ENCODE measurements around the gene KIAA1671.

Gene KIAA1671

GRCh38 chr22:25002241-25002985, 49.9 kb downstream of the KIAA1671 start:
- Mint-ChIP-seq H3K4me1 (ENCODE audit: low read depth) (peaks cover 11% of the 10 kb centered on the region), H3K27me3 (ENCODE audit: low read depth) (peaks cover 15% of the 10 kb centered on the region), H3K4me3 (peak overlapping the region; percentile 60)

GRCh38 chr22:25006354-25006753, 53.8 kb downstream of the KIAA1671 start:
- peaks cover 10% of the 10 kb centered on the region for H3K4me1 Mint-ChIP-seq (ENCODE audit: low read depth)
- peaks cover 8% of the 10 kb centered on the region for H3K27me3 Mint-ChIP-seq (ENCODE audit: low read depth)
- H3K36me3 Mint-ChIP-seq (ENCODE audit: low read depth) = peaks cover 8% of the 10 kb centered on the region
- no peak overlapping the region for H3K4me3 Mint-ChIP-seq
- H3K27ac Mint-ChIP-seq = no peak overlapping the region
- H3K9me3 Mint-ChIP-seq = peaks cover 19% of the 10 kb centered on the region

More at GRCh38 chr22:25002241-25002985, 49.9 kb downstream of the KIAA1671 start:
- Mint-ChIP-seq H3K9me3 (peaks cover 22% of the 10 kb centered on the region), H3K27ac (peak overlapping the region; percentile 32), H3K36me3 (ENCODE audit: low read depth) (peaks cover 11% of the 10 kb centered on the region)

GRCh38 chr22:25007444-25008106, 55.1 kb downstream of the KIAA1671 start:
- peaks cover 8% of the 10 kb centered on the region for H3K27me3 Mint-ChIP-seq (ENCODE audit: low read depth)
- H3K9me3 Mint-ChIP-seq = peaks cover 11% of the 10 kb centered on the region
- peaks cover 6% of the 10 kb centered on the region for H3K4me1 Mint-ChIP-seq (ENCODE audit: low read depth)
- no peak overlapping the region for H3K4me3 Mint-ChIP-seq
- no peak overlapping the region for H3K27ac Mint-ChIP-seq
- peaks cover 6% of the 10 kb centered on the region for H3K36me3 Mint-ChIP-seq (ENCODE audit: low read depth)

DNA sequence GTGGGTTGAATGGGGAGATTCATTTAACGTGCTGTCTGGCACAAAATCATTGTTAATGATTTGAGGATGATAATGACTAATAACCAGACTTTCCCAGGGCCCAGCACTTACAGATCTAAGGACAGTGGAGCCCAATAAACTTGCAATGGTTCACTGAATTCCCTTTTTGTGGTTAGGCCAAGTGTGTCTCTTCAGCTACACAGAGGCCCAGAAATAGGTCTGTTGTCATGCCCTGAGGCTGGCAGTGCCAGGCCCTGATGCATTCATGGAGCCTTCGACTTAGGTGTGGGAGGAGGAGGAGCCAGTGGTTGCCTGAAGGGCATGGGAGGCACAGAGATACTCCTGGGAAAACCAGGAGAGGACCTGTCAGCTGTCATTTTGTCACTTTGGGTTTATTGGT, 56.1 kb downstream of the KIAA1671 start:
- Mint-ChIP-seq H3K36me3 (ENCODE audit: low read depth) (peaks cover 4% of the 10 kb centered on the region), H3K9me3 (peaks cover 5% of the 10 kb centered on the region), H3K27ac (no peak overlapping the region), H3K4me1 (ENCODE audit: low read depth) (peaks cover 6% of the 10 kb centered on the region), H3K27me3 (ENCODE audit: low read depth) (peaks cover 16% of the 10 kb centered on the region), H3K4me3 (no peak overlapping the region)

- Mint-ChIP-seq H3K36me3 (ENCODE audit: low read depth) (peaks cover 3% of the 10 kb centered on the region), H3K27me3 (ENCODE audit: low read depth) (peaks cover 33% of the 10 kb centered on the region), H3K27ac (no peak overlapping the region), H3K4me3 (no peak overlapping the region), H3K9me3 (no peaks in the 10 kb centered on the region), H3K4me1 (ENCODE audit: low read depth) (peaks cover 2% of the 10 kb centered on the region)
Measured at GRCh38 chr22:25012741-25013143, 60.2 kb downstream of the KIAA1671 start.

DNA sequence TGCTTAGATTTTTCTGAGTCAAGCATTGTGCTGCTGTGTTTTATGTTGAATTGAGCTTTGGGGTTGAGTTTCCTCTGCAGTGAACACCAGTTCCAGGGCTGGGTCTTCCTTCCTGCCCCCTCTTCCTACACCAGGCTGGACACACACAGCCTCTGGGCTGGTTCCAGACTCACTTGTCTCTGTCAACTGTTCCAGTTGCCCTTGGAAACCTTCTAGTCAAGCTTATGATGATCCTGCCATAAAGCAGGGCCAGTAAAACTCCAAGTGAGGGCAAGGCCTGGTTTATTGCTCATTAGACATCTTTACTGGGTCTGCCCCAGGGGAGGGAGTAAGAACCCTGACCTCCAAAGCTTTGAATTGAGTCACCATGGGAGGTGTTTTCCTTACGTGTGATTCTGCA, 61.1 kb downstream of the KIAA1671 start:
- peaks cover 1% of the 10 kb centered on the region for H3K4me1 Mint-ChIP-seq (ENCODE audit: low read depth)
- no peak overlapping the region for H3K4me3 Mint-ChIP-seq
- no peaks in the 10 kb centered on the region for H3K9me3 Mint-ChIP-seq
- H3K36me3 Mint-ChIP-seq (ENCODE audit: low read depth) = peaks cover 3% of the 10 kb centered on the region
- H3K27me3 Mint-ChIP-seq (ENCODE audit: low read depth) = peaks cover 41% of the 10 kb centered on the region
- H3K27ac Mint-ChIP-seq = no peak overlapping the region

DNA sequence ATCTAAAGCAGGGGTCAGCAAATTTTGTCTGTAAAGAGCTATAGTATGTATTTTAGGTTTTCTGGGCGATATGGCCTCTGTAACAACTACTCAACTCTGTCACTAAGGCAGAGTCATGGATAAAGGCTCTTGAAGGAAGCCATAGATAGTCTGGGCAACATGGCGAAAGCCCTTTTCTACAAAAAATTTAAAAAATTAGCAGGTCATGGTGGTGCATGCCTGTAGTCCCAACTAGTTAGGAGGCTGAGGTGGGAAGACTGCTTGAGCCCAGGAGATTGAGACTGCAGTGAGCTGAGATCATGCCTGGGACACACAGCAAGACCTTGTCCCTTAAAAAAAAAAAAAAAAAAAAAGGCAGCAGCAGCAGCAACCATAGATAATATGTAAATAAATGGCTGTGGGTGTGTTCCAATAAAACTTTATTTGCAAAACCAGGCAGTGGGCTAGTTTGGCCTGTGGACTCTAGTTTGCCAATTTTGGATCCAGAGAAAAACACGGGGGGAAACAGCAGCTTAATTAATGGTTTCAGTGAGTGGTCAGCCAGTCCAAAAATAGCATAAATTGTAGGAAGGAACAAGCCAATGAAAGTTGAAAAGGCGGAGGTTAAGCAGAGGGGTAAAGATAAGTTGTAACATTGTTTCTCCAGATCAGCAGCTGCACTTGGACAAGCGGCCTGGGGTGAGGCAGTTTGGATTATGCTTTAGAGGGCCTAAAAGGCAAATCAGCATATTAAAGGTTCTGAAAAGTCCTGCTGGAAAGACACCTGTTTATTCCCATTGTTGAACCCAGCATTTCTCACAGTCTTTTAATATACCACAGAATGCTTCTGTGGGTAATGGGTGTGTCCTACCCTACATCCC, 62.6 kb downstream of the KIAA1671 start:
- H3K27me3 Mint-ChIP-seq (ENCODE audit: low read depth) = peaks cover 49% of the 10 kb centered on the region
- no peaks in the 10 kb centered on the region for H3K9me3 Mint-ChIP-seq
- no peaks in the 10 kb centered on the region for H3K4me1 Mint-ChIP-seq (ENCODE audit: low read depth)
- no peak overlapping the region for H3K4me3 Mint-ChIP-seq
- H3K36me3 Mint-ChIP-seq (ENCODE audit: low read depth) = peaks cover 3% of the 10 kb centered on the region
- H3K27ac Mint-ChIP-seq = no peak overlapping the region

GRCh38 chr22:25016311-25016710, 63.8 kb downstream of the KIAA1671 start:
- H3K27ac Mint-ChIP-seq = no peak overlapping the region
- H3K9me3 Mint-ChIP-seq = no peaks in the 10 kb centered on the region
- peaks cover 5% of the 10 kb centered on the region for H3K36me3 Mint-ChIP-seq (ENCODE audit: low read depth)
- H3K27me3 Mint-ChIP-seq (ENCODE audit: low read depth) = peaks cover 59% of the 10 kb centered on the region
- H3K4me1 Mint-ChIP-seq (ENCODE audit: low read depth) = no peaks in the 10 kb centered on the region
- H3K4me3 Mint-ChIP-seq = no peak overlapping the region

DNA sequence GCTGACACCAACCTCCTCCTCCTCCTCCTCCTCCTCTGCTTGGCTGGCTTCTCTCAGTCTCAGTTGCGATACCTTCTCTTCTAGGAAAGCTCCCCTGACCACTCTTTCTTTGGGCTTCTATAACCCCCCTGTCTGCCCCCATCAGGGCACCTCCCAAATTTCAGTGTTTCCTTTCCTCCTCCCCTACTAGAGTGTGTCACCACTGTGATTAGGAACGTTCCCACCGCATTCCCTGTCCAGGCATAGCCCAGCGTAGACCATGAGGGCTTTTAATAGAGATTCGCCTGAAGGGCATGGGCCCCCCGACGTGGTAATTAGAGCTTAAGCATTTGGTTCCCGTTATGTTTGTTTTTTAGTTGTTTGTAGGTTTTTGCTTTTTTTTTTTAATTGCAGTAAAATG, 65.5 kb downstream of the KIAA1671 start:
- no peaks in the 10 kb centered on the region for H3K9me3 Mint-ChIP-seq
- H3K36me3 Mint-ChIP-seq (ENCODE audit: low read depth) = peaks cover 5% of the 10 kb centered on the region
- peaks cover 66% of the 10 kb centered on the region for H3K27me3 Mint-ChIP-seq (ENCODE audit: low read depth)

DNA sequence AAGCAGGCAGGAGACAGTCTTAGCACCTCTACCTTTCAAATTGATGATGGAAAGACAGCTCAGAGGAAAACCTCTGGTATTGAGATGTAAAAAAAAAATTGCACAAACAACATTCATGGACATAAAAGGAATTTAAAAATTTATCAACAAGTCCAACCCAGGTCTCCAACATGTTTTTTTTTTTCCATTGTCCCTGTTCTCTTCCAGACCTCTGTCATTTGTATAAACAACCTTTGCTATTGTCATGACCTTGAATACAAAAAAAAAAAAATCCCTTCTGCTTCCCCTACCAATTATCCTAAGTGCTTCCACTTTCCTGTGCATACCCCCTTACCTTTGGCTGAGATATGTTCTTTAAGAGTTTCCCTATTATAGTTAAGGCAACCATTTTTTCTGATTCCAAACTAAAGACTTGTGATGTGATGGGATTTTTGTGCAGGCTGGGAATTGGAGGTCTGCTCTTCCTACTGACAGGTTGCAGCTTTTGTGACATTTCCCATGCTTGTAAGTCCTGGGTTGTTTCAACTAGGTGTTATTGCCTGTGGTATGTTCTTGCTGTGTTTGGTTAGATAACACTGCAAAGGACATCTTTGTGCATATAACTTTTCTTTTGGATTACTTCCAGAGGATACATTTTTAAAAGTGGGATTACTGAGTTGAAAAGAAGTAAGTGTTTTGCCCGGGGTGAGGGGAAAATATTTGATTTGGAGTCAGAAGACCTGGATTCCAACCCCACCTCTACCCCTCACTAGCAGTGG, 67.1 kb downstream of the KIAA1671 start:
- Mint-ChIP-seq H3K9me3 (no peaks in the 10 kb centered on the region), H3K27me3 (ENCODE audit: low read depth) (peaks cover 64% of the 10 kb centered on the region), H3K4me3 (no peak overlapping the region), H3K27ac (no peak overlapping the region), H3K4me1 (ENCODE audit: low read depth) (peaks cover 6% of the 10 kb centered on the region), H3K36me3 (ENCODE audit: low read depth) (peaks cover 5% of the 10 kb centered on the region)

More for the DNA sequence above, 65.5 kb downstream of the KIAA1671 start:
- no peak overlapping the region for H3K27ac Mint-ChIP-seq
- no peaks in the 10 kb centered on the region for H3K4me1 Mint-ChIP-seq (ENCODE audit: low read depth)
- no peak overlapping the region for H3K4me3 Mint-ChIP-seq

GRCh38 chr22:25021409-25021808, 68.9 kb downstream of the KIAA1671 start:
- peaks cover 5% of the 10 kb centered on the region for H3K36me3 Mint-ChIP-seq (ENCODE audit: low read depth)
- no peaks in the 10 kb centered on the region for H3K9me3 Mint-ChIP-seq
- H3K27me3 Mint-ChIP-seq (ENCODE audit: low read depth) = peaks cover 59% of the 10 kb centered on the region
- H3K27ac Mint-ChIP-seq = no peak overlapping the region
- no peak overlapping the region for H3K4me3 Mint-ChIP-seq
- H3K4me1 Mint-ChIP-seq (ENCODE audit: low read depth) = peaks cover 15% of the 10 kb centered on the region

- Mint-ChIP-seq H3K27ac (no peak overlapping the region), H3K4me3 (no peak overlapping the region), H3K9me3 (no peaks in the 10 kb centered on the region), H3K36me3 (ENCODE audit: low read depth) (peaks cover 3% of the 10 kb centered on the region), H3K4me1 (ENCODE audit: low read depth) (peaks cover 22% of the 10 kb centered on the region), H3K27me3 (ENCODE audit: low read depth) (peaks cover 55% of the 10 kb centered on the region)
Measured at GRCh38 chr22:25021976-25022711, 69.6 kb downstream of the KIAA1671 start.

DNA sequence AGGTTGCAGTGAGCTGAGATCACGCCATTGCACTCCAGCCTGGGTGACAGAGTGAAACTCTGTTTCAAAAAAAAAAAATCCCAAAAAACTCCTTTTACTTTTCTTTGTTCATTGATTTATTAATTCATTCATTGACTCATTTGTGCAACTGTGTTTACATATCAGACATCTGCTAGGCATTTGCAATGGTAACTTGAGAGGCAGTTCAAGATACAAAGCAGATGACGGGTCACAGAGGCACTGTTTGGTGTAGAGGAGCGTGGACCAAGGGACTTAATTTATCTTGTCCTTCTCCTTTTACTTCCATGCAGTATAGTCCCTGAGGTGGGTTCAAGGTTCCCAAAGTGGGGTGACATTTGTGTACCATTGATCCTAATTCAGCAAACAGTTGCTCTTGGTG, 71.4 kb downstream of the KIAA1671 start:
- no peak overlapping the region for H3K4me3 Mint-ChIP-seq
- peaks cover 30% of the 10 kb centered on the region for H3K4me1 Mint-ChIP-seq (ENCODE audit: low read depth)
- peaks cover 42% of the 10 kb centered on the region for H3K27me3 Mint-ChIP-seq (ENCODE audit: low read depth)
- H3K9me3 Mint-ChIP-seq = no peaks in the 10 kb centered on the region
- peaks cover 3% of the 10 kb centered on the region for H3K36me3 Mint-ChIP-seq (ENCODE audit: low read depth)
- H3K27ac Mint-ChIP-seq = no peak overlapping the region

Data from T-helper 1 cell treated with Interleukin-12 subunit alpha and Interleukin-12 subunit beta and Interleukin-4 antibody, amounts not matched to agents 30 μg/mL and 1 μg/mL, for 36 hours (primary cell).